Hindlimb muscle (tissue), 1 donor: ENCODE data around the gene ZNF37A. TPM values are rescaled to one million over a fixed set of nuclear protein-coding genes. Genes with fewer than 3 reads are reported as not detected.
"Not testable (repeated sequence)": the region's sequence is repeated elsewhere in the genome, so short reads cannot be mapped to it uniquely, and the experiment has no call there.

ENCODE experiments used
- DNase-seq: peaks from one replicate; pipeline ENCODE4 v3.0.0-alpha.2; 2013
- polyA plus RNA-seq: library from polyadenylated mRNA; unstranded; fragments of 120-200 nt; gene quantifications from one replicate; pipeline ENCODE4 v1.2.1, GENCODE V29; 2013; ENCODE audit not compliant: insufficient read length

The ZNF37A gene
- polyA plus RNA-seq, 1 donor = 7.4 TPM

DNA sequence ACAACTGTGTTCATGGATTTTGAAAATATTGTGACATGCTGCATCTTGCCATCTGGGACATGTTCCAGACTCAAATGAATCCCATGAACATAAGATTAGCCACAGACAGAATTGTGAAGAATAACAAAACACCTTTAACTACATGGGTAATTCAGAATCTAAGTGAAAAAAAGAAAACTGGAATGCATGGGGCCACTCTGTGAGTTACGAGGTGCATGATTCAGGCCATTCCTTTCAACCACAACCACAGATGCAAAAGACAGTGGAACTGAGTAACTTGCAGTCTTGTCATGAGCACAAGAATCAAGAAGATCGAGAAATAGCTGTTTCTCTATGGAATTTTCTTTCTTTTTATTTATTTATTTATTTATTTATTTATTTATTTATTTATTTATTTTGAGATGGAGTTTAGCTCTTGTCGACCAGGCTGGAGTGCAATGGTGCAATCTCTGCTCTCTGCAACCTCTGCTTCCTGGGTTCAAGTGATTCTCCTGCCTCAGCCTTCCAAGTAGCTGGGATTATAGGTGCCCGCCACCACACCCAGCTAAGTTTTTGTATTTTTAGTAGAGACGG lies 56.8 kb downstream of the ZNF37A start:
- not testable (repeated sequence) for DNase-seq

DNA sequence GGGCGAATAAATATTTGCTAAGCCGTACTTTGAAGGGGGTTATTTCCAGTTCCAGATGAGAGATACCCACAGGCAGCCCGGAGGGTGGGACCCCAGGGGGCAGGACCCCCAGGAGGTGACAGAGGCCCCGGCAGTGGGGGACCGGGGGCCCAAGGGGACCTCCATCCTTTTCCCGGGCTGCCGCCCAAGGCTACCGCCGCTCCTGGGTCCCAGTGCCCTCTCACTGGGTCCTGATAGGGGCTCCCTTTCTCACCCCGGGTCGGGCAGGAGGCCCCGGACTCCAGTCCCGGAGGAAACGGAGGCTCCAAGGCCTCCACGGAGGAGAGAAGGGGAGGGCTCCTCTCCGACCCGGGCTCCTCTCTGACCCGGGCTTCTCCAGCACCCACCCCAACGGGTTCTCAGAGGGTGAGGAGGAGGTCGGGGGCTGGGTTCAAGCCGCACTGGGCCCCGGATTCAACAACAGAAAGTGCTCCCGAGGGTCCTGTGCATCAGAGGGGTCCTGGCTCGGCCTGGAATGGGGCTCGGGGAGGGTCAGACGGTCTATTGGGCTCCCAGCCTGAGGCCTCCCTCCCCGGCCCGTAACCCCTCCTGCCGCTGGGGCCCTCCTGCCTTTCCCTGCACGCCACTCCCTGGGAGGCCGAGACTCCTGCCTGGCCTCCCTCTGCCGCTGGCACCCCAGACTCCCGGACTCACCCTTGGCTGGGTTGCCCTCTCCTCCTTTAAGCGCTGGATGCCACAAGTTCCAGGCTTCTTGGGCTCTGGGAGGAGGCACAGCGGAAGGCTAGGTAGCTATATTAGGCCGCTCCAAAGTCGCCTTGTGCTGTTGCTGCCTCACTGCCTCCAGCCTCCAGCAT lies 62.5 kb downstream of the ZNF37A start:
- no peak for DNase-seq

DNA sequence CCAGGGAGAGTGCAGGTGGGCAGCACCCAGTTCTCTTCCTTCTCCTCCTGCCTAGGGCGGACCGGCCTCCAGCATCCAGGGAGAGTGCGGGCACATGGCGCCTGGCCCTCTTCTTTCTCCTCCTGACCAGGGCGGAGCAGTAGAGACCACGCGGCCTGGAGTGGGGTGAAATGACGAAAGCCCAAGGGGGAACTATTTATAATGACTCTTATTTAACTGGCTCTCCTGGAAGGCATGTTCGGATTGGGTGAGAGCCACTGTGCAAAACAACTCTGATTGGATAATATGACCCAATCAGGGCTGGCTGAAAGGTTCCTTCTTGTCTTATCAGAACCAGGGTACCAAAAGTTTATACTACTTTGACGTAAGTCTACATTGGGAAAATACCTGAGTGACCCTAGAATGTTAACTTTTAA lies 63.1 kb downstream of the ZNF37A start:
- DNase-seq = no peak

DNA sequence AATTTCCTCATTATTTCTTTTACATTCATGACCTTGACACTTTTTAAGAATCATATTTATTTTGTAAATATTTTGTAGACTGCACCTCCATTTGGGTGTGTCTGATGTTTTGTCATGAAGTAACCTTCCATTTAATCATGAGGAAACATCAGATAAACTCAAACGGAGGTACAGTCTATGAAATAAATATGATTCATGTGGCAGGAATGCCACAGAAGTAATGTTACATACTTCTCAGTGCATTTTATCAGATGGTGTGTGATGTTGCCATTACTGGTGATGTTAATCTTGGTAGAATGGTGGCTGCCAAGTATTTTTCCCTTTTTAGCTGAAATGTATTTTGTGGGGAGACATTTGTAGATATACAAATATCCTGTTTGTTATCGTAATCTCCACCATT lies 64.9 kb downstream of the ZNF37A start:
- no peak for DNase-seq

DNA sequence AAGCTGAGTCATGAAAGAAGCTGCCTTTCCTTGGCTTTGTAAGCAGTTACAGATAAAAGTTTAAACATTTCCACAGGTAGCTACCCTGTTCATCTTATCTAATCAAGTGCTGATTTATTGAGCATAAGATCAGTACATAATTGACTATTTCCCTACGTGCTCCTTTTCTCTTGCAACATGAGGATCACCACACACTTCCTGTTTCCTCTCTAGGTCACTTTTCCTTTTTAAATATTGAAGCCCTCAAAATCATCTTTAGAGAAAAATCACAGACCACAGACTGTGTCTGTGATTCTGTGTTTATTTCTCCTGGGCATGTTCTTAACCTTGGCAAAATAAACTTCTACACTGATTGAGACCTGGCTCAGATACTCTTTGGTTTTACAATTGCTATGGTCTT lies 69.5 kb downstream of the ZNF37A start:
- no peak for DNase-seq

DNA sequence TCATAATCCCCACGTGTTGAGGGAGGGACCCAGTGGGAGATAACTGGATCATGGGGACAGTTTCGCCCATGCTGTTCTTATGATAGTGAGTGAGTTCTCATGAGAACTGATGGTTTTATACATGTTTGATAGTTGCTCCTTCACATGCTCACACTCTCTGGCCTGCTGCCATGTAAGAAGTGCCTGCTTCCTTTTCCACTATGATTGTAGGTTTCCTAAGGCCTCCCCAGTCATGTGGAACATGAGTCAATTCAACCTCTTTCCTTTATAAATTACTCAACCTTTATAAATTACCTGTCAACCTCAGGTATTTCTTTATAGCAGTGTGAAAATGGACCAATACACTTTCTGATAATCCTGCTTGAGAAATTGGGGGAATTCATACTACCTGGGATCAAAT lies 80.2 kb downstream of the ZNF37A start:
- DNase-seq = no peak

DNA sequence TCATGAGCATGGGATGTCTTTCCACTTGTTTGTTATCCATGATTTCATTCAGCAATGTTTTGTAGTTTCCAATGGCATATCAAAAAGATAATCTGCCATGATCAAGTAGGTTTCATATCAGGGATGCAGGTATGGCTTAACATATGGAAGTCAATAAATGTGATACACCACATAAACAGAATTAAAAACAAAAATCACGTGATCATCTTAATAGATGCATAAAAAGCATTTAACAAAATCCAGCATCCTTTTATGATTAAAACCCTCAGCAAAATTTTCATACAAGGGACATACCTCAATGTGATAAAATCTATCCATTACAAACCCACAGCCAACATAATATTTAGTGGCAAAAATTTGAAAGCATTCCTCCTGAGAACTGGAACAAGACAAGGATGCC lies 90.3 kb downstream of the ZNF37A start:
- DNase-seq = no peak

Other genes starting within 250 kb of the ZNF37A start
- gene ZNF248, start 236.7 kb upstream of the ZNF37A start, polyA plus RNA-seq = 17.6 TPM
- 11.9 TPM for gene ZNF25, start 117.7 kb upstream of the ZNF37A start, polyA plus RNA-seq
- gene ZNF33A, start 83.7 kb upstream of the ZNF37A start, polyA plus RNA-seq = 14.9 TPM